SU-DHL-6 (cell line): ENCODE data around the gene ITPKB.

Source experiments
- H2AFZ ChIP-seq: fragments of 200-600 bp; sonication (generic); 2 replicates; pipeline ENCODE4 v1.6.1; 2014; ENCODE audit warnings: low read depth, mild to moderate bottlenecking, moderate library complexity, mixed read lengths, antibody characterized with exemption, low read length; ENCODE audit not compliant: severe bottlenecking
- H3F3A ChIP-seq: fragments of 200-600 bp; shearing (Covaris generic); 2 replicates; pipeline ENCODE4 v1.6.0; 2016; ENCODE audit warnings: antibody characterized with exemption, mild to moderate bottlenecking; ENCODE audit not compliant: insufficient read depth
- H3K27ac ChIP-seq: fragments of 200-600 bp; sonication (generic); 2 replicates; pipeline ENCODE4 v1.5.1; 2016; ENCODE audit warnings: low read depth, mild to moderate bottlenecking, low read length, moderate library complexity, mixed read lengths
- H3K27me3 ChIP-seq: fragments of 200-600 bp; sonication (generic), shearing (Covaris generic); 2 replicates; pipeline ENCODE4 v1.6.0; 2014; ENCODE audit warnings: mild to moderate bottlenecking, low read length
- H3K36me3 ChIP-seq: fragments of 200-600 bp; sonication (generic); 2 replicates; pipeline ENCODE4 v1.6.1; 2014; ENCODE audit warnings: mild to moderate bottlenecking, low read length, mixed read lengths
- H3K4me2 ChIP-seq: fragments of 300-600, 200-600 bp; shearing (Covaris generic), sonication (generic); 2 replicates; pipeline ENCODE4 v1.6.0; 2014; ENCODE audit warnings: low read length, low read depth, mild to moderate bottlenecking; ENCODE audit not compliant: poor library complexity, severe bottlenecking
- H3K4me3 ChIP-seq: fragments of 200-600 bp; sonication (generic); 2 replicates; pipeline ENCODE4 v1.5.1; 2014; ENCODE audit warnings: antibody characterized with exemption, low read length, mild to moderate bottlenecking, mixed read lengths; ENCODE audit not compliant: insufficient read depth, poor library complexity, severe bottlenecking
- H3K79me2 ChIP-seq: fragments of 200-600 bp; sonication (generic); 2 replicates; pipeline ENCODE4 v1.6.1; 2014; ENCODE audit warnings: mild to moderate bottlenecking, low read length, moderate library complexity; ENCODE audit not compliant: insufficient read depth
- H3K9ac ChIP-seq: fragments of 200-600 bp; sonication (generic); 2 replicates; pipeline ENCODE4 v1.7.0; 2014; ENCODE audit warnings: mild to moderate bottlenecking, low read length
- H3K9me2 ChIP-seq: fragments of 200-600 bp; sonication (generic); replicated peaks from 2 replicates; pipeline ENCODE4 v1.6.1; 2014; ENCODE audit warnings: low read length; ENCODE audit not compliant: insufficient read depth
- H3K9me3 ChIP-seq: fragments of 200-600 bp; sonication (generic); 2 replicates; pipeline ENCODE4 v1.6.1; 2014; ENCODE audit warnings: low read length, mixed read lengths; ENCODE audit not compliant: insufficient read depth
- H4K20me1 ChIP-seq: fragments of 200-600 bp; sonication (generic); 2 replicates; pipeline ENCODE4 v1.6.1; 2014; ENCODE audit warnings: low read depth, mild to moderate bottlenecking, antibody characterized with exemption, low read length, moderate library complexity, mixed read lengths
- CTCF ChIP-seq: fragments of 200-600 bp; sonication (generic); IDR thresholded peaks from one replicate; pipeline ENCODE4 v1.5.1; 2017; ENCODE audit warnings: antibody characterized with exemption, mild to moderate bottlenecking, low read length, moderate library complexity; ENCODE audit not compliant: insufficient read depth, poor library complexity, severe bottlenecking
- EZH2phosphoT487 ChIP-seq: fragments of 200-600 bp; sonication (generic), shearing (Covaris generic); conservative IDR thresholded peaks from 2 replicates; pipeline ENCODE4 v1.6.1; 2018; ENCODE audit warnings: mild to moderate bottlenecking, antibody characterized with exemption, low read length, moderate library complexity, mixed read lengths

Gene ITPKB

GRCh38 chr1:226687426-226687825 is 51.7 kb downstream of the ITPKB start:
- H3K4me2 ChIP-seq, result no peak overlapping the region
- H3K9me3 ChIP-seq, result no peaks in the 10 kb centered on the region
- H3K27me3 ChIP-seq, result no peaks in the 10 kb centered on the region
- H2AFZ ChIP-seq, result no peak overlapping the region
- no peaks in the 10 kb centered on the region for H3K36me3 ChIP-seq
- no peak overlapping the region for H3K27ac ChIP-seq
- H3F3A ChIP-seq, result no peaks in the 10 kb centered on the region
- no peak overlapping the region for H3K9ac ChIP-seq
- no peaks in the 10 kb centered on the region for H3K9me2 ChIP-seq
- H3K4me3 ChIP-seq, result no peak overlapping the region
- 0 out of 2 replicates have a peak, but pooled peaks cover under 1% of the 10 kb centered on the region for H3K79me2 ChIP-seq
- no peaks in the 10 kb centered on the region for H4K20me1 ChIP-seq
- TF ChIP-seq EZH2phosphoT487 (no peak), CTCF (no peak)

GRCh38 chr1:226686440-226687425 is 52.3 kb downstream of the ITPKB start:
- TF ChIP-seq EZH2phosphoT487 (no peak), CTCF (no peak)
- Histone ChIP-seq H3K9me2 (no peaks in the 10 kb centered on the region), H3K9ac (no peak overlapping the region), H3K4me3 (no peak overlapping the region), H3K4me2 (no peak overlapping the region), H4K20me1 (no peaks in the 10 kb centered on the region), H3K36me3 (no peaks in the 10 kb centered on the region), H3K79me2 (0 out of 2 replicates have a peak, but pooled peaks cover 7% of the 10 kb centered on the region), H3K9me3 (no peaks in the 10 kb centered on the region), H3F3A (peaks cover 1% of the 10 kb centered on the region; the same call in 1 of the 2 replicates), H2AFZ (no peak overlapping the region), H3K27me3 (no peaks in the 10 kb centered on the region), H3K27ac (no peak overlapping the region)

- no peak overlapping the region for H3K27ac ChIP-seq
- no peak overlapping the region for H3K4me2 ChIP-seq
- H3K9ac ChIP-seq, result no peak overlapping the region
These were observed 53.8 kb downstream of the ITPKB start for GRCh38 chr1:226685196-226685820.

More at GRCh38 chr1:226685196-226685820, 53.8 kb downstream of the ITPKB start:
- no peaks in the 10 kb centered on the region for H3K27me3 ChIP-seq
- no peak overlapping the region for H3K4me3 ChIP-seq
- H3K9me2 ChIP-seq, result no peaks in the 10 kb centered on the region
- H3K36me3 ChIP-seq, result no peaks in the 10 kb centered on the region
- no peak overlapping the region for H2AFZ ChIP-seq
- H3F3A ChIP-seq, result peaks cover 12% of the 10 kb centered on the region
- H3K9me3 ChIP-seq, result no peaks in the 10 kb centered on the region
- peaks cover 7% of the 10 kb centered on the region; the same call in 1 of the 2 replicates for H3K79me2 ChIP-seq
- TF ChIP-seq CTCF (no peak), EZH2phosphoT487 (no peak)
- H4K20me1 ChIP-seq, result no peaks in the 10 kb centered on the region
